Sigmoid colon (tissue), 7 donors: ENCODE data around the gene BPIFB2. TPM values are rescaled to one million over a fixed set of nuclear protein-coding genes. Genes with fewer than 3 reads are reported as not detected.

Source experiments
- DNase-seq: peaks from one replicate; pipeline ENCODE4 v3.0.0-alpha.2; 2019
- H3K27ac ChIP-seq, 4 donors: fragments of 200-600 bp; sonication (generic); one replicate each; pipeline ENCODE4 v1.5.1; 2016 to 2019; ENCODE audit warnings: mild to moderate bottlenecking in 1 of 4
- H3K27me3 ChIP-seq, 3 donors: fragments of 200-600 bp; sonication (generic); one replicate each; pipeline ENCODE4 v1.5.1; 2019; ENCODE audit warnings: mild to moderate bottlenecking in 1 of 3
- H3K36me3 ChIP-seq, 4 donors: fragments of 200-600 bp; sonication (generic); one replicate each; pipeline ENCODE4 v1.5.1; 2016 to 2019
- H3K4me1 ChIP-seq, 4 donors: fragments of 200-600 bp; sonication (generic); one replicate each; pipeline ENCODE4 v1.5.1; 2017 to 2019
- H3K4me3 ChIP-seq, 4 donors: fragments of 200-600 bp; sonication (generic); one replicate each; pipeline ENCODE4 v1.5.1; 2017 to 2019; ENCODE audit warnings: mild to moderate bottlenecking in 2 of 4, moderate library complexity in 1 of 4
- H3K9me3 ChIP-seq, 4 donors: fragments of 200-600 bp in 3 of 4; sonication (generic) in 3 of 4; one replicate each; pipeline versions ENCODE4 v1.5.1 to v1.6.1; 2013 to 2019
- CTCF ChIP-seq, 4 experiments: fragments of 450-650 bp in 3 of 4; fragments of 200-600 bp in 1 of 4; IDR thresholded peaks; one replicate each; pipeline ENCODE4 v1.5.1; 2016 to 2019; ENCODE audit warnings: antibody characterized with exemption in 4 of 4, mild to moderate bottlenecking in 3 of 4, moderate library complexity in 2 of 4
- EP300 ChIP-seq, 4 donors: sonication (generic); formaldehyde crosslinking; IDR thresholded peaks; one replicate each; pipeline ENCODE4 v1.6.1; 2017; ENCODE audit warnings: antibody characterized with exemption in 4 of 4
- POLR2A ChIP-seq, 2 donors: fragments of 450-650 bp; IDR thresholded peaks; one replicate each; pipeline ENCODE4 v1.6.1; 2016; ENCODE audit warnings: antibody characterized with exemption in 2 of 2, mild to moderate bottlenecking in 2 of 2, moderate library complexity in 2 of 2
- POLR2AphosphoS5 ChIP-seq, 4 donors: sonication (generic); formaldehyde crosslinking; IDR thresholded peaks; one replicate each; pipeline ENCODE4 v1.6.1; 2017; ENCODE audit warnings: antibody characterized with exemption in 4 of 4
- WGBS, 2 donors: extraction: QIAGEN DNeasy Blood & Tissue Kit; methylation state at CpG; one replicate each; pipeline ENCODE4 v1.1.7; 2013; 5-methylcytosine and 5-hydroxymethylcytosine counted together
- intact Hi-C: fragments of 100-400 bp; cut with DNase I; formaldehyde crosslinking; loops from one replicate; pipeline ENCODE4 v1.15.1; 2023
- polyA plus RNA-seq, 3 donors: library from polyadenylated mRNA; stranded (reverse); fragments of 200-250 nt; gene quantifications; one replicate each; pipeline ENCODE4 v1.2.3, GENCODE V29; 2013
- total RNA-seq, 4 donors: library from RNA; depleted of rRNA; stranded (reverse); fragments of >200 nt; gene quantifications; one replicate each; pipeline ENCODE4 v1.1.0, GENCODE V29; 2016
- donor health status: healthy with polysubstance abuse.
- donor health status: Bipolar disorder and iron deficiency.
- donor health status: healthy.

The BPIFB2 gene
- total and polyA plus RNA-seq, 7 donors, result not detected

DNA sequence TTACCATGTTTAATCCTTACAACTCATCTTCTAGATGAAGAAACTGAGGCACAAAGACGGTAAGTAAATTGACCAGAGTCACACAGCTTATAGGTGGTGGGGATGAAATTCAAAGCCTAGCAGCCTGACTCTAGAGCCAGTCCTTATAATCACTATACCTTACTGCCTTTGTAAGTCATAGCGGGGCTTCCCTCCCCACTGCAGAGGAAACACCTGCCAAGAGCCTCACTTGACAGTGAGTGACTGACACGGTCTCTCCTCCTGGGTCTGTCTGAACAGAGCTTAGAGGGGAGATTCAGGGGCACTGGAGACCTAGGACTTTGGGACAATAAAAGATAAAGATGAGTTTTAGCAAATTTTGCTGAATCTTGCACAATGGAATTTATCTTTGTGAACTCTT, 16.1 kb upstream of the BPIFB2 start:
- Histone ChIP-seq H3K36me3 (no peaks in the 10 kb centered on the region), H3K4me1 (no peaks in the 10 kb centered on the region), H3K9me3 (peaks cover 0 to 6% (median 0%) of the 10 kb centered on the region in 4 donors), H3K27me3 (peaks cover 0 to 4% (median 0%) of the 10 kb centered on the region in 3 donors), H3K4me3 (no peak overlapping the region), H3K27ac (no peak overlapping the region)
- intact Hi-C loops, result no loop called here
- 51% methylated on average over 3 of the region's 3 CpGs for WGBS, 2 donors
- DNase-seq, result no peak
- no peak for TF ChIP-seq EP300 (IDR thresholded peaks at IDR 0.05)
- TF ChIP-seq POLR2A (IDR thresholded peaks at IDR 0.05), result no peak
- no peak for TF ChIP-seq CTCF (IDR thresholded peaks at IDR 0.05)
- TF ChIP-seq POLR2AphosphoS5 (IDR thresholded peaks at IDR 0.05), result no peak

DNA sequence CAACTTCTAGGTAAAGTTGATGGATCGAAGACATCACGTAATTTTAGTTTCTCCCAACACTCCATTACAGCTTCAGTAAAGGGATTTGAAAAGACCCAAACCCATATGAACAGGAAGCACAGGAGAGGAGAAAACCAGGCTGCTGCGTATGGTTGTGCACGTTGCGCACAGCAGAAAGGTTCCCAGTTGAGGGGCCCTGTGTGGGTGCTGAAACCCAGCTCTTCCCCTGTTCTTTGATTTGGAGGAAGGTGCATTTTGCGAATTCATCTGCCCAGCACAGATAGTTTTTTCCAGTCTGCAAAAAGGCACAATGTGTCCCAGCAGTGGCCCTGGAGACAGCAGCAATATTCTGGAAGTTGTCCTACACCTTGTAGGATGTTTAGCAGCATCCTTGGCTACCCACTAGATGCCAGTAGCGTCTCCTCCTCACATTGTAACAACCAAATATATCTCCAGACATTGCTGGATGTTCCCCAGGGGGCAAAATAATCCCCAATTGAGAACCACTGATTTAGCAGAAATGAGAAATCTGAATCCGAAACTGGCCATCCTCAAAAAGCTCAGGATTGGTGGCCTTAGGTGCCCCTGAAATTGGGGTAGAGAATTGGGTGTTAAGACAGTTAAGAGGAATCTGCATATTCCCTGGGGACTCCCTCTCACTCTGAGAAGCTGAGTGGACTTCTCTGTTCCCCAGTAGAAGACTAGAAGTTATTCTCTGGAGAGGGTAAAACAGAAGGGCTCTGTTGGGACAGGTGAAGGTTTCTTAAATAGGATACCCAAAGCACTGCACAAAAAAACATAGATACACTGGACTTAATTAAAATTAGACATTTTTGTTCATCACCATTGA, 15.5 kb upstream of the BPIFB2 start:
- Histone ChIP-seq H3K36me3 (no peaks in the 10 kb centered on the region), H3K4me3 (no peak overlapping the region), H3K27ac (no peak overlapping the region), H3K4me1 (no peaks in the 10 kb centered on the region), H3K27me3 (peaks cover 0 to 4% (median 0%) of the 10 kb centered on the region in 3 donors), H3K9me3 (peaks cover 0 to 6% (median 0%) of the 10 kb centered on the region in 4 donors)
- TF ChIP-seq CTCF (IDR thresholded peaks at IDR 0.05) (no peak), POLR2A (IDR thresholded peaks at IDR 0.05) (no peak), POLR2AphosphoS5 (IDR thresholded peaks at IDR 0.05) (no peak), EP300 (IDR thresholded peaks at IDR 0.05) (no peak)
- intact Hi-C loops, result no loop called here
- no peak for DNase-seq
- WGBS, 2 donors, result 73 to 78% methylated on average over 8 of the region's 8 CpGs

GRCh38 chr20:32993496-32994050, 13.9 kb upstream of the BPIFB2 start:
- Histone ChIP-seq H3K4me3 (no peak overlapping the region), H3K27ac (no peak overlapping the region), H3K36me3 (no peaks in the 10 kb centered on the region), H3K4me1 (no peaks in the 10 kb centered on the region), H3K9me3 (peaks cover 0 to 6% (median 0%) of the 10 kb centered on the region in 4 donors), H3K27me3 (peaks cover 0 to 4% (median 0%) of the 10 kb centered on the region in 3 donors)
- 72 to 76% methylated on average over 8 of the region's 8 CpGs for WGBS, 2 donors
- no peak for DNase-seq
- TF ChIP-seq EP300 (IDR thresholded peaks at IDR 0.05) (no peak), POLR2A (IDR thresholded peaks at IDR 0.05) (no peak), CTCF (IDR thresholded peaks at IDR 0.05) (no peak), POLR2AphosphoS5 (IDR thresholded peaks at IDR 0.05) (no peak)
- intact Hi-C loops, result no loop called here

DNA sequence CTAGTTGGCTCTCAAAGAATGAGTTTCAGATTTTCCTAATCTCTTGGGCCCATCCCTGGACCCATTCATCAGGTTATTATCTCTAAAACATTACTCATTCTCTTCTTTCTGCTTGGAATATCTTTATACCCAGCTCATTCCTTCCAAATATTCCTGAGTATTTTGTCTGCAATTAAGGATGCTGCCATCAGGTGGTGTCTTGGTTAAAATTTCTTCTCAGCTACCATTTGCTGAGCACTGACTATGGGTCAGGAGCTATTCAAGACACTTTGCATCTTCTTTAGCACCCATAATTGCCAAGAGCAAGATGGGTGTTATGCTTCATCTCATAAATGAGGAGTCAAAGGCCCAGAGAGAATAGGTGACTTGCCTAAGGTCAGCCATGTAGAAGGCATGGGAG, 11.7 kb upstream of the BPIFB2 start:
- peaks cover 0 to 6% (median 0%) of the 10 kb centered on the region in 4 donors for H3K9me3 ChIP-seq
- no peak for TF ChIP-seq POLR2A (IDR thresholded peaks at IDR 0.05)
- no peaks in the 10 kb centered on the region for H3K4me1 ChIP-seq
- peaks cover 0 to 4% (median 0%) of the 10 kb centered on the region in 3 donors for H3K27me3 ChIP-seq
- no peaks in the 10 kb centered on the region for H3K36me3 ChIP-seq
- no peak for DNase-seq
- no peak overlapping the region for H3K4me3 ChIP-seq
- H3K27ac ChIP-seq, result no peak overlapping the region
- intact Hi-C loops, result no loop called here

GRCh38 chr20:32997431-32997830, 10.1 kb upstream of the BPIFB2 start:
- peaks cover 0 to 6% (median 0%) of the 10 kb centered on the region in 4 donors for H3K9me3 ChIP-seq
- H3K27ac ChIP-seq, result no peak overlapping the region
- TF ChIP-seq EP300 (IDR thresholded peaks at IDR 0.05), result no peak
- no peak for TF ChIP-seq CTCF (IDR thresholded peaks at IDR 0.05)
- no peak for TF ChIP-seq POLR2AphosphoS5 (IDR thresholded peaks at IDR 0.05)
- TF ChIP-seq POLR2A (IDR thresholded peaks at IDR 0.05), result no peak
- intact Hi-C loops, result no loop called here
- H3K4me3 ChIP-seq, result no peak overlapping the region
- H3K36me3 ChIP-seq, result no peaks in the 10 kb centered on the region
- no peaks in the 10 kb centered on the region for H3K4me1 ChIP-seq
- WGBS, 2 donors, result 52 to 80% methylated on average over 2 of the region's 2 CpGs
- peaks cover 0 to 4% (median 0%) of the 10 kb centered on the region in 3 donors for H3K27me3 ChIP-seq
- no peak for DNase-seq
